HG03342 (cell line): ENCODE measurements around the gene TRAPPC14.

Experiments used
- ATAC-seq: cut with Tn5 transposase; IDR thresholded peaks from one replicate; pipeline ENCODE4 v1.9.1; 2021; ENCODE audit warnings: mild to moderate bottlenecking, moderate library complexity; ENCODE audit not compliant: unreplicated experiment

The TRAPPC14 gene

DNA sequence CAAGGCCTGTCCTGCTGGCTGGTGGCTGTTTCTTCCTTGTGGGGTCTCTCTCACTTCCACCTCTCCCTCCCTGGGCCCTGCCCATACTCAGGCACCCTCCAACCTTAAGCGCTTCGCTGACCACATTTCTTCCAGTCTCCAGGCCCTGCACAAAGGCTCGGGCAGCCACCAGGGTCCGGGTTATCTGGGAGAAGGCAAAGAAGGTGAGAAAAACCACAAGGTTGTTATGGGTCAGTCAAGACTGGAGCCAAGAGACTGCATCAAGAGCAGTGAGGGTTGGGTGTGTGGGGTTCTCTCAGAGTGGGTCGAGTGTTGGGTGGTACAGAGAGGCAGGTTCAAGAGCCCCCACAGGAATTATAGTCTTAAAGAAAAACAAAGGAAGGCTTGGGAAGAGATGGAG is 16.1 kb upstream of the TRAPPC14 start:
- ATAC-seq: no peak

DNA sequence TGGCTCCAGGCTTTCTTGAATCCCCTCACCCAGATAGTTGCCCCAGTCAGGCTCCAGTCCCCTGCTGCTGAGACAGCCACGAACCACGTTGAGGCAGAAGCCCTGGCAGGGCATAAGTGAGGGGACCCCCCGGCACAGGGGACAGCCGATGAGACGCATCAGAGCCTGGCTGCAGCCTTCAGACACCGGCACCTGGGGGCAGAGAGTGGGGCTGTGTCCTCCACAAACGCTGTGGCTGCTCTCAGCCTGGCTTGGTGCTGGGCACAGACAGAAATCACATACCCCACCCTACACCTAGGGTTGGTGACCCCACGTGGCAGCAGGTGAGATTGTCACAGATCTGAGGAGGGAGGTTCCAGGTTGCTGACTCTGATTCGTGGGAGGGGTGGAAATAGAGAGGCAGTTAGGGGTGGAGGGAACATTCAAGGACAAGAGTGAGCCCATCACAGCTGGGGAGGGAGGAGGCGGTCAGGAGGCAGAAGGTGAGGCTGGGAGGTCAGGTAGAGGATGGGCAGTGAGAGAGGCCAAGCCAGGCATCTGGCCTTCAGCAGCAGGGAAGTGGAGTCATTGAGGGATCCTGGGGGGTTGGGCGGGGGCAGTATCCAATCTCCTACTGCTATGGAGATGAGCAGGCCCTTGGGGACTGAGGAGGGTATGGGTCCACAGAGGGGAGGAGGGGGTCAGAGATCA is 15.4 kb upstream of the TRAPPC14 start:
- no peak for ATAC-seq

DNA sequence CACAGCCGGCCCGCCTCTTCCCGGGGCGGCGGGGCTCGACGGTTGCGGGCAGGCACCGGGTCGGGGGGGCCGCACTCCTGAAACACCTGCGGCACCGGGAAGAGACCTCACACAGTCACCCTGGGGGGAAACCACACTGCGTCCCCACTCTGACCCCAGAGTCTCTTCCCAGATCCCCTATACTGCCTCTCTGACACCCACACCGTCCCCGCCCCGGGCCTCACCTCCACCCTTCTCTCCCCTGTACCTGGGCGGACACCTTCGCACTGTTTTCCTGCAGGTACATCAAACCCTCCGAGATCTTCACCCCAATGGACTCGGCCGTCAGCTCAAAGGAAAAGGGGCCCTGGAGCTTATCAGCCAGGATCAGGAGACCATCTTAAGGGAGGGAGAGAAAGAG is 13.3 kb upstream of the TRAPPC14 start:
- ATAC-seq: no peak

DNA sequence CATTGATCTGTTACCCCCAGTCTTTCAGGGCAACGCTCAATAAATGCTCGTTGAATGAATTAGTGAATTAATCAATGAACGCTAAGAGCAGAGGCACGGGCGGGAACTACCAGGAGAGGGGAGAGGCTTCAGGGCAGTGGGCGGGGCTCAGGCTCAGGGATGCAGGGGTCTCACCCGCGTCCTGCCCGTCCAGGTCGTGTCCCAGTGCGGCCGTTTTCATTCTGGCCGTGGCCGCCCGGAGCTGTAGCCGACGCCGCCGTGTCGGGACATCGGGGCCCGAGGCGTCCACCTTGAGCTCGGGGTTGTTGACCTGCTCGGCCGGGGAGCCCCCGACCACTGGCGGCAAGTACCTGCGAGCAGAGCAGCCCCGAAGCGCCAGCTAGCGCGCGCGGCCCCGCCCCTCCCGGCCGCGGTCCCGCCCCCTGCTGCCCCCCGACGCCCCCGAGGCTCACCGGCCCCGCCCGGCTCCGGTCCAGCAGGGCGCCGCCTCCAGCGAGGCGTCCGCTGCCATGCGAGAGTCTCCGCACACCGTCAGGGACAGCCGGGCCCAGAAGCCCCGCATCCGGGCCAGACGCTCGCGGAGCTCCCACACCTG is 12.7 kb upstream of the TRAPPC14 start:
- no peak for ATAC-seq

GRCh38 chr7:100170101-100170897 is 11.8 kb upstream of the TRAPPC14 start:
- ATAC-seq: no peak

DNA sequence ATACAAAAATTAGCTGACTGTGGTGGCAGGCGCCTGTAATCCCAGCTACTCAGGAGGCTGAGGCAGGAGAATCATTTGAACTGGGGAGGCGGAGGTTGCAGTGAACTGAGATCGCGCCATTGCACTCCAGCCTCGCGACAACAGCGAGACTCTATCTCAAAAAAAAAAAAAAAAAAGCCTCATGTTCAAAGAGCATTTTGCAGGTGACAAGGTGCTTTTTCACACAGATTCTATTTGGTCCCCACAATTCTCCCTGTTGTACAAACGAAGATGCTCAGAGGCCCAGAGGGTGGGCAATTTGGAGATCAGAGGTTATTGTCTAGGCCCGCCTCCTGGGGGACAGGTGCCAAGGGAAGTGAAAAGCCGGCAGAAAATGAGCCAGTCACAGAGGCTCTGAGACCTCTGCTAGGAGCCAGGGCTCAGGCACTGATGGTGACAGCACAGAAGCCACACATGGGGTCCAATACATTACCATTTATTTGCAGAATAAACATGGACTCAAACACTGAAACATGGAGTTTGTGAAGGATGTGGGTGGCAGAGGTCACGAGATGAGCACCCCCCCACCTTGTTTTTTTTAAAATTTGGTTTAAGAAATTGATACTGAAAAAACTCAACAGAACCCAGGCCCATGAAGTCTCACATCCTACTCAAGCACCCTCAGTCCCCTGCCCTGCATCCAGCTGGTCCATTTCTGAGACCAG is 10.8 kb upstream of the TRAPPC14 start:
- no peak for ATAC-seq

DNA sequence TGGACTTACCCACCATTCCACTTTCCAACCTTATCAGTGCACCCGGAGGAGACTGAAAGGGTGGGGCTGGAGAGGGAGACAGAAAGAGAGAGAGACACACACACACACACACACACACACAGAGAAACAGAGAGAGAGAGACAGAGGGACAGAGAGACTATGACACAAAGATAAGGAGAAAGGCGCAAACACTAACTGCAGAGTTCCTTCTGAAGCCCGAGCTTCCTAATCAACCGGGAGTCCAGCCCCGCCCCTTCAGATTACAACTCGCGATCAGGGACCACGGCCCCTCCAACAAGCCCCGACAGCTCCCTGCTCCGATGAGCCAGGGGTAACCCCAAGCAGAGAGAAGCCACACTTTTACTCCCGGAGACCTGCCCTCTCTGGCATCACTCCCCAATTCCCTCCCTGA is 9.4 kb upstream of the TRAPPC14 start:
- ATAC-seq: no peak

- ATAC-seq: no peak
Observed at GRCh38 chr7:100166970-100167911, 8.7 kb upstream of the TRAPPC14 start.

DNA sequence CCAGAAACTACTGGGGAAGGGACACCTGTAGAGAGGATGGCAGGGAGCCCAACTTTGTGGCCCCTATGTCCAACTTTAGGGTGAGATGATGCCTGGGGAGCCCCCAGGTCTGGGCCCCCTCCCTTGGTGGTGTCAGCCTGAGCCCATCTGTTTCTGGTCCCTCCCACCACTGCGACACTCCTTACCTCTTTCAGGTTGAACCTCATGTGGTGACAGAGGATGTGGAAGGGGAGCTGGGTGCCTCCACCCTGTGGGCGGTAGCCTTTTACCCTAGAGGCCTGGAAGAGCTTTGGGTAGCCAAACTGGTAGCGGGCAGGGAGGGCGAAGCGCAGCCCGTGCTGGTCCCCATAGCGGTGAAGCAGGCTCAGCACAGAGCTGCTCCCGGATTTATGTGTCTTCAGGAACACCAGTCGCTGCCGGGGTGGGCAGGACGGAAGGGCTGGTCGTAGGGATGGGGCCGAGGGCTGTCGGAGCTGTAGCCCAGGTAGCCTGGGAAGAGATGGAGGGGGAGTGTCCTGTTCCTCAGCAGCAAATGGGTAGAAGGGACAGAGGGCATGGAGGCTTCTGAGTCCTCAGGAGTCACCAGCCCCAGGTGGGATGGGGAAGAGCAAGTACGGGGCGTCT is 7.9 kb upstream of the TRAPPC14 start:
- ATAC-seq: no peak

DNA sequence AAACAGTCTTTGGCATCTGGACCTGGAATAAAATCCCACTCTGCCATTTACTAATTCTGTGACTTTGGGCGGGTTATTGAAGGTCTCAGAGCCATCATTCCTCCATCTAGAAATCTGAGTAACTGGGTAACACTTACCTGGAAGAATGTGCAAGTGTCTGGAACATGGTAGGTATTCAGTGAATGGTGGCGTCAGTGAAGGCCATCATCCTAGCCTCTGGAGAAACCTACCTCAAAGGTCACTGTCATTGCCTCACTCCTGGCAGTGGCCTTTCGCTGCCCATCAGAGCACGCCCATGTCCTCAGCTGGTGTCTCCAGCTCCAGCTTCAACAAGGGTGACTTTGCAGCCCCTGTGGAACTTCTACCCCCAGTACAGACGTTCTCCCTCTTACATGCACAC is 5.3 kb upstream of the TRAPPC14 start:
- no peak for ATAC-seq

DNA sequence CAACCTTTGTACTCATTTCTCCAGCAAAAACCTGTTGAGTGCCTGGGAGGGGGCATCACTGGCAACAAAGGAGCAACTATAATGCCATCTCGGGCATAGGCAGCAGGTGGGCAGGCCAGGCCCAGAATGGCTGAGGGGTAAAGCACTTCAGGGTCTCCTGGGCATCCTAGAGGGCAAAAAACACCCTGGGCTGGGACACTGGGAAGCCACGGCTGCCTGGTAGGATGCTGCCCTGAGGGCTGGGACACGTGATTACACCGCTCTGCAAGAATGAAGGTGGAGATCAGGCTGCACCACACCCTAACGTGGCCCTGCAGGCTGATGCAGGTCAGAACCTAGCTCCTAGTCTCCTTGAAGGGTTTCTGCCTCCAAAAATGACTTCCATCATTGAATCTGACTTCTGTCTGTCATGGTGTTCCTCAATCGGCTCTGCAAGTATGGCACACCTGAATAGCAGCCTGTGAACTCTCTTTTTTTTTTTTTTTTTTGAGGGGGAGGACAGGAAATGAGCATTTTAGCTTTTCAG is 4.5 kb upstream of the TRAPPC14 start:
- no peak for ATAC-seq

- no peak for ATAC-seq
Observed at GRCh38 chr7:100160067-100160466, 1.5 kb upstream of the TRAPPC14 start.

- ATAC-seq: no peak
Observed at GRCh38 chr7:100159099-100159623, 638 bp upstream of the TRAPPC14 start.

DNA sequence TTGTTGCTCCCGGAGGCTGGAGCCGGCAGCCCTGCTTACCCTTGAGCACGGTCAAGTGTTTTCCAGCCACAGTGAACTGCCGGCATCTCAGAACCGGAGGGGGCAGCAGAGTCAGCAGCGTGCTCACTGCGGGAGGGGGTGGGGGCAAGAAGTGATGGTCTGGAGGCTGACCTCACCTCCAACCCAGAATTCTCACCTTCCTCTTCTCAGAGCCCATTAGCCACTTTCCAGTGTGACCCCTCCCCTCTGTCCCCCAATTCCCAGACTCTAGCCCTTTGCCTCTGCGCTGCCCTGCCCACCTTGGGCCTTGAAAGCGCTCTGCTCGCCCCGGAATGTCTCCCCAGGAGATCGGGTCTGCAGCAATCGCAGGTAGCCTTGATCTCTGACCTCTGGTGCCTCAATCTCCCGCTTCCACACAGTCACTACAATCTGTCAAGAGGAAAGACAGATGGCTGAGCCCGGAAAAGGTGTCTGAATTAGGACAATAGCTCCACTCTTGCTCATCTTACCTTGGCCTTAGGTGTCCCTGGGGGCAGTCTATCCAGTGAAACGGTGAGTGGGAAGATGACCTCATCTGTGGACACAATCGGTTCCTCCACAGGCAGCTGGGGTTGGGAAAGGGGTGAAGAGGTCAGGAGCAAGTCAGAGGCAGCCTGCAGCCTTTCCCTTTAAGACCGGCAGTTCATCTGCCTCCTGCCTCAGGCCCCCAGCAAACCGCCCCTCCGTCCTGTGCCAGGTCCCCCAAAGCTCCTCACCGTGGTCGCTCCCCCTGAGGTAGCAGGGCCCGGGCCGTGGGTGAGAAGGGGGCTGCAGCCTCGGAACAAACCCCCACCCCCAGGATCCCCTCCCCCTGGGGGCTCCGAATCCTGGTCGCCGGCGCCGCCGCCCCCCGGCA is 942 bp downstream of the TRAPPC14 start:
- no peak for ATAC-seq

DNA sequence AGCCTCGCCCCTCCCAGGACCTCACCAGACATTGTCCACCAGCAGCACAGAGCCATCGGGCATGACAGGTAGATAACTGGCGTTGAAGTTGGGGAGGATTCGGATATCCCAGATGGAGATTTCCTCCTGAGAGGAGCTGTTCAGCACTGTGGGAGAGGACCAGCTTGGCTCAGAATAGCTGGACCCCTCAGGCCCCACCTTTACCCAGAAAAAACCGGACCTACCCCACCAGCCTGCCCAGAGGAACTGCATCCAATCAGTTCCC is 1.5 kb downstream of the TRAPPC14 start:
- ATAC-seq: no peak

GRCh38 chr7:100156331-100157068 is 2.0 kb downstream of the TRAPPC14 start:
- ATAC-seq: no peak

GRCh38 chr7:100155553-100156317 is 2.8 kb downstream of the TRAPPC14 start:
- no peak for ATAC-seq
